Midbrain (tissue), 1 donor: ENCODE measurements around the gene DYNLT1.

ENCODE experiments used
- DNase-seq: peaks from one replicate; lab custom pipeline; 2025; lab: John Stamatoyannopoulos, UW

The DYNLT1 gene

DNA sequence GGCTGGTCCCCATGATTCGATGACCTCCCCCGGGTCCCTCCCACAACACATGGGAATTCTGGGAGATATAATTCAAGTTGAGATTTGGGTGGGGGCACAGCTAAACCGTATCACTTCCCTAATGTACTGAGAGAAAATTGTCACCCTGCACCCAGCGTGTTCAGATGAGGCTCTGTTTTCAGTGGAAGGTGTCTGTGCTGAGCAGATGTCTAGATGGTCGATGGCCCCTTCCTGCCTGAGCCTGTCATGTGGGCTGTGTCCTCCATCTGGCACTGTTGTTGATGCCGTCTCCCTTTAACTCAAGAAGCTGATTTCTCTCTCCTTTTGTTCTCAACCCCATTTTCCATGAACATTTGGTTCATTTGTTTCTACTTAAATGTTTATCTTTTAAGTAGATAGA is 47.7 kb downstream of the DYNLT1 start:
- no peak for DNase-seq

DNA sequence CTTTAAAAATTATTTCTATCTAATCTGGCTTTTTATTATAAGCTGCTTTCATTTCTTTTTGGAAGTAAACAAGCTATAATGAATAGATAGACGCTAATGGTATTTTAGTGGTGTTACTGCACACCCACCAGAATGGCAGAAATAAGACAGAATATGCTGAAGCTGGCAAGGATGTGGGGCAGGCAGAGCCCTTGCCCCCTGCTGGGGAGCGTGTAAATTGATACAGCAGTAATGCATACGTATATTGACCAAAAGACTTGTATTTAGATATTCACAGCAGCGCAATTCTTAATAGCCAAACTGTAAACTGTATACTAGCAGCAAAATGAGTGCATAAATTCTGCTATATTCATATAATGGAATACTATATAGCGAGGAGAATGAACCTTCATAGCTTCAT is 49.3 kb downstream of the DYNLT1 start:
- DNase-seq: no peak

DNA sequence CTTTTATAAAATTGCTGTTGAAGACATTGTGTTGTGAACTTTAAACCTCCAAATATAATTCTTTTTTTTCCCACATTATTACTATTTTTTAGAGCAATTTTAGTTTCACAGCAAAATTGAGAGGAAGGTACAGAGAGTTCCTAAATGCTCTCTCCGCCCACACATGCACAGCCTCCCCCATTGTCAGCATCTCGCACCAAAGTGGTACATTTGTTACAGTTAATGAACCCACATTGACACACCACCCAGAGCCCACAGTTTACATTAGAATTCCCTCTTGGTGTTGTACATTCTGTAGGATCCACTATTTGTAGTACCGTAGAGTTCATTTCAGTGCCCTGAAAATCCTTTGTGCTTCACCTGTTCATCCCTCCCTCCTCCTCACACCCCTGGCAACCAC is 50.9 kb downstream of the DYNLT1 start:
- no peak for DNase-seq

DNA sequence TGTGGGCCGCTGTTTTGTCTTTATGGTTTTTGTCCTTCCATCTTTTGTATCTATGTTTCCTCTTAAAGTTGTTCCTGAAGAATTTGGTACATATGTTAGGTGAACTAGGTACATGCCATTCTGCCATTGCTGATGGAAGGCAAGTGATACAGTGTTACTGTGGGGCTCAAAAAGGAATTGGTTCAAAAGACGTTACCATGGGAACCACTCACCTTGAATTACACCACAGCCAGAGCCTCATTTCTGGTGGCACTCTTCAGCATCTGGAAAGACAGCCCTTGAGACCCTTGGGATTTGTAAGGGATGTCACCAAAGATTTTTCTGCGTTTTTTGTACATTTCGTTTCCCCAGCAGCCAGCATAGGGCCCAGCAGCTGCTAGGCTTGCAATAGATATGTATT is 52.7 kb downstream of the DYNLT1 start:
- DNase-seq: no peak

DNA sequence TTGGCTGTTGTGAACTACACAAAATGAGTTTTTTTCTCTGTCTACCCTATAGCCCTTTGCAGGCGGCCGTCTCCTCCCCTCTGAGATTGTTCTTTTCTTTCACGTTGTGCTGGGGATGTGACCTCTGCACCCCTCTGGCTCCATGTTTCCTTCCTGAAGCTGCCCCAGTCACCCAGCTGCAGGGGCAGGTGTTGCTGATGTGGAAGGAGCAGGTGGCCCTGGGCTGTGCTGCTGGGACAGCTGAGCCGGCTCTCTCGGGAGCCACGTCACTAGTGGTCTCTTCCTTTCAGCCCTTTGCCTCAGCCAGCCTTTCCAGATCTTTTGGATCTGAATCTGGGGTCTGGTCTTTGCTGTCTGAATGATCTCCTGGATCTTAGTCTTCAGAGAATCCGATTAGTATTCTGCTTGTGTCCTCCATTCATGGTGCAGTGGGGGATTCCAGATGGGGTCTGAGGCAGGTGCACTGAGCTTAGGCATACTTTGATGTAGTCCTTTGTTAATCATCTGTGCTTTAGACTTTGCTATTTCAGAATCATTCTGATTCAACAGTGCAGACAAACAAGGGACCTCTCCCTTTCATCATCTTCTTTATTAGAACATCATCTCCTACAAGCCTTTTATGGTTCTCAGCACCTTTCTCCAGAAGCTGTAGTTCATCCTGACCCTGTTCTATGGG is 53.3 kb downstream of the DYNLT1 start:
- no peak for DNase-seq

DNA sequence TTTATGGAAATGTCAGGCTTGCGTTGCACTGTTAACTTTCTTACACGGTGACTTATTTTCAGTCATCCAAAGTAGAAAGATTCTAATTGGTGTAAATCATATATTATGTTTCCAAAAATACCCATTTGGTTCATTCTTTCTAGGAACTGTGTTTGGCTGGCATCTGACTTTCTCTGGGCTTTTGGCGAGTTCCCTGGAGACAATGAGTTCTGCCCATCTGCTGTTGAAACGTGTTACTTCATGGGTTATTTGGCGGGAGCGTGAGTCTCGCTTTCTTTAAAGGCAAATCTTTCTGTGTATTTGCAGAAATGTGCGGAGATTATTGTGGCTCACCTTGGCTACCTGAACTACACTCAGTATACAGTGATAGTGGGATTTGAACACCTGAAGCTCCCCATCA is 55.2 kb downstream of the DYNLT1 start:
- no peak for DNase-seq

DNA sequence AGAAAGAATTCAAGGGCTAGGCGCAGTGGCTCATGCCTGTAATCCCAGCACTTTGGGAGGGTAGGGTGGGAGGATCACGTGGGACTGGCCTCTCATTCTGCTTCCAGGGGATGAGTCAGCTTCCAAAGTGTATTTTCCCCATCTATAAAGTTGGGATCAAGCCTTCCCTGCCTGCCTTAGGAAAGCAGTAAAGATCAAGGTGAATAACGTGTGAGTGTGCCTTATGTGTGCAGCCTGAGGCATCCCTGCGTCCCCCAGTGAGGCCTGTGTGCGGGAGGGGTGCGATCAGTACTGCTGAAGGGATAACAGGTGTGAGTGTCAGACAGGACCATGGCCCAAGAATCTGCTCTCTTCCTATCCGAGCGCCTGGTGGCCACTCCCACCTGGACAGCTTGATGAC is 57.9 kb downstream of the DYNLT1 start:
- no peak for DNase-seq
